HFFc6 (cell line): ENCODE data around the gene ARHGAP24. TPM values are rescaled to one million over a fixed set of nuclear protein-coding genes. Genes with fewer than 3 reads are reported as not detected.
A peak's percentile ranks its signal among the peaks of the same experiment; 100 is the strongest.

Experiments used
- DNase-seq: peaks from one replicate; pipeline ENCODE4 v3.0.0-alpha.2; 2018
- H3K27ac Mint-ChIP-seq: 2 replicates; pipeline ENCODE4 v1.8.0; 2020; ENCODE audit warnings: mild to moderate bottlenecking, mixed read lengths
- H3K27me3 Mint-ChIP-seq: 2 replicates; pipeline ENCODE4 v1.8.0; 2021; ENCODE audit warnings: mild to moderate bottlenecking, moderate library complexity, mixed read lengths; ENCODE audit not compliant: insufficient read depth
- H3K36me3 Mint-ChIP-seq: 2 replicates; pipeline ENCODE4 v1.8.0; 2021; ENCODE audit warnings: low read depth, mixed read lengths
- H3K4me1 Mint-ChIP-seq: 2 replicates; pipeline ENCODE4 v1.8.0; 2020; ENCODE audit warnings: low read depth, mixed read lengths
- H3K4me3 Mint-ChIP-seq: 2 replicates; pipeline ENCODE4 v1.8.0; 2020; ENCODE audit warnings: mild to moderate bottlenecking, moderate library complexity, mixed read lengths
- H3K9me3 Mint-ChIP-seq: 2 replicates; pipeline ENCODE4 v1.8.0; 2020; ENCODE audit warnings: mild to moderate bottlenecking, mixed read lengths
- total RNA-seq, 6 experiments: library from RNA; stranded (reverse); fragmentation: NEBNext Ultra II Directional; extraction: Animal tissue kit (Norgen Biotek cat#: 25700); gene quantifications; 2 replicates in 1 of 6; 3 replicates in 5 of 6; pipeline ENCODE4 v1.2.3, GENCODE V29; 2021
- TF ChIP-seq, protein P1 (sequence below): fragments of 200-600 bp; sonication (generic); IDR thresholded peaks from 2 replicates; pipeline ENCODE4 v1.5.0; 2021; ENCODE audit warnings: antibody characterized with exemption, mild to moderate bottlenecking

The ARHGAP24 gene
- total RNA-seq, 6 experiments from 2014 or later = 13.6 to 28.3 (median 15.2) TPM

- TF ChIP-seq, protein P1, sequence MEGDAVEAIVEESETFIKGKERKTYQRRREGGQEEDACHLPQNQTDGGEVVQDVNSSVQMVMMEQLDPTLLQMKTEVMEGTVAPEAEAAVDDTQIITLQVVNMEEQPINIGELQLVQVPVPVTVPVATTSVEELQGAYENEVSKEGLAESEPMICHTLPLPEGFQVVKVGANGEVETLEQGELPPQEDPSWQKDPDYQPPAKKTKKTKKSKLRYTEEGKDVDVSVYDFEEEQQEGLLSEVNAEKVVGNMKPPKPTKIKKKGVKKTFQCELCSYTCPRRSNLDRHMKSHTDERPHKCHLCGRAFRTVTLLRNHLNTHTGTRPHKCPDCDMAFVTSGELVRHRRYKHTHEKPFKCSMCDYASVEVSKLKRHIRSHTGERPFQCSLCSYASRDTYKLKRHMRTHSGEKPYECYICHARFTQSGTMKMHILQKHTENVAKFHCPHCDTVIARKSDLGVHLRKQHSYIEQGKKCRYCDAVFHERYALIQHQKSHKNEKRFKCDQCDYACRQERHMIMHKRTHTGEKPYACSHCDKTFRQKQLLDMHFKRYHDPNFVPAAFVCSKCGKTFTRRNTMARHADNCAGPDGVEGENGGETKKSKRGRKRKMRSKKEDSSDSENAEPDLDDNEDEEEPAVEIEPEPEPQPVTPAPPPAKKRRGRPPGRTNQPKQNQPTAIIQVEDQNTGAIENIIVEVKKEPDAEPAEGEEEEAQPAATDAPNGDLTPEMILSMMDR = no peak
- peaks cover 54% of the 10 kb centered on the region for H3K4me1 Mint-ChIP-seq
- H3K27ac Mint-ChIP-seq = peak overlapping the region; percentile 97
- no peaks in the 10 kb centered on the region for H3K9me3 Mint-ChIP-seq
- H3K36me3 Mint-ChIP-seq = no peaks in the 10 kb centered on the region
- no peaks in the 10 kb centered on the region for H3K27me3 Mint-ChIP-seq
- DNase-seq = no peak
- H3K4me3 Mint-ChIP-seq = peak overlapping the region; percentile 84
Measured at GRCh38 chr4:85495621-85496020, 20.7 kb downstream of the ARHGAP24 start.

GRCh38 chr4:85496126-85496849 lies 21.3 kb downstream of the ARHGAP24 start:
- peak; percentile 58 for DNase-seq
- TF ChIP-seq, protein P1 = no peak
- Mint-ChIP-seq H3K4me1 (peaks cover 61% of the 10 kb centered on the region), H3K27ac (peak overlapping the region; percentile 97), H3K27me3 (no peaks in the 10 kb centered on the region), H3K36me3 (no peaks in the 10 kb centered on the region), H3K9me3 (no peaks in the 10 kb centered on the region), H3K4me3 (peak overlapping the region; percentile 84)

DNA sequence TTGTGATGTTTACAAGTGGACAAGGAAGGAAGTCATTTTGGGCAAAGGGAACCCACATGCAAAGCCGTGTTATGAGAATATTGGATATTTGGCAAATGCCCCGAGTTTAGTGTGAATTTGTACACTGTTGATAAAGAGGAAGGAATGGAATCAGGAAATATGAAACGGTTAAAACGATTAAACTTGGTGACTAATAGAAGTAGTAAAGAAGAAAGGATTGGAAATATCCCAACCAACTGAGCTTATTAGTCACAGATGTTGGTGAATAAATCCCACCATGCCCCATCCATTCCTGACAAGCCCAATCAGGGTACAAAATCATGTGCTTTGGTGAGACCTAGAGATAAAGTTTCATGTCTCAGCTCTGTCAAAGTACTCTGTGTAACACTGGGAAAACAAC lies 22.0 kb downstream of the ARHGAP24 start:
- Mint-ChIP-seq H3K9me3 (no peaks in the 10 kb centered on the region), H3K27me3 (no peaks in the 10 kb centered on the region), H3K36me3 (no peaks in the 10 kb centered on the region), H3K27ac (peak overlapping the region; percentile 97), H3K4me3 (peak overlapping the region; percentile 84), H3K4me1 (peaks cover 66% of the 10 kb centered on the region)
- TF ChIP-seq, protein P1 = no peak
- peak; percentile 80 for DNase-seq

- peak; percentile 73 for DNase-seq
- H3K36me3 Mint-ChIP-seq = no peaks in the 10 kb centered on the region; the same call in 1 of the 2 replicates
- TF ChIP-seq, protein P1 = no peak
- H3K4me1 Mint-ChIP-seq = peaks cover 66% of the 10 kb centered on the region
- H3K9me3 Mint-ChIP-seq = no peaks in the 10 kb centered on the region
- H3K27ac Mint-ChIP-seq = peak overlapping the region; percentile 97
- peak overlapping the region; percentile 71 for H3K4me3 Mint-ChIP-seq
- no peaks in the 10 kb centered on the region for H3K27me3 Mint-ChIP-seq
Measured at GRCh38 chr4:85498068-85498733, 23.3 kb downstream of the ARHGAP24 start.

DNA sequence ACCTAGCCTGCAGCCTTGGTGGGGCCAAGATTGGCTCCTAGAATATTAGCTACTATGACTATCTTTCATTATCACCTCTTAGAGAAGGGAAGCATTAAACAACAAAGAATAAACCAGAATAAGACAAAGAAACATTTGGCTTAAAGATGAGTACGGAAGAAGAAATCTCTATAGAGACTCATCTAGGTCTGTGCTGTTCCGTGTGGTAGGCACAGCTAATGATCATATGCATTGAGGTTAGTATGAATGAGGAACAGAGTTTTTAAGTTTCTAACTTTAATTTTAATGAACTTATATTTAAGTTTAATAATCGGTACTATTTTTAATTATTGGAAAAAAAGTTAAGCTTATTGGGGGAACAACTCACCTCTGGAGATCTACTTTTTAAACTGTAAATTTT lies 24.6 kb downstream of the ARHGAP24 start:
- Mint-ChIP-seq H3K27me3 (no peaks in the 10 kb centered on the region), H3K27ac (no peak overlapping the region), H3K4me1 (peaks cover 66% of the 10 kb centered on the region), H3K4me3 (no peak overlapping the region), H3K36me3 (peaks cover 2% of the 10 kb centered on the region), H3K9me3 (no peaks in the 10 kb centered on the region)
- TF ChIP-seq, protein P1 = no peak
- no peak for DNase-seq
